GM20000 (cell line): ENCODE measurements around the gene CMIP.
A peak's percentile ranks its signal among the peaks of the same experiment; 100 is the strongest.

Experiments used
- DNase-seq: peaks from one replicate; pipeline ENCODE4 v3.0.0; 2012; ENCODE audit warnings: low spot score
- CTCF ChIP-seq: IDR thresholded peaks from 2 replicates; pipeline ENCODE4 v1.5.1; 2012; ENCODE audit warnings: mild to moderate bottlenecking, control low read depth; ENCODE audit errors: extremely low read depth, missing control alignments

Gene CMIP

DNA sequence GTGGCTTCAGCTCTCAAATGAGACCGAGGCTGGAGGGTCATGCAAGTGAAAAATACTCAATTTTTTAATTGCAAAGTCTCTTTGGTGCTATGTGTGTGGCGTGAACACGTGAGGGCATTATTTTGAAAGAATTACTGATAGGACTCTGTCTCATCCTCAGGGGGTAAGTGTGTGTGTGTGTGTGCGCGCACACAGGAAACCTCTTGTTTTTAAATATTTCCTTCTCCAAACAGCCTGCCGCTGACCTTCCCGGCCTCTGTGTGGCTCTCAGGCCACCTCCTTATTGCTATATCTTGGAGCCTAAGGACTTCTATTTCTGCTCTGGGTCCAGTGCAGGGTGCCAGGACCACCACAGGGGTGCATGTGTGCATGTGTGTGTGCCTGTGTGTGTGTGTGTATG lies 99.7 kb downstream of the CMIP start:
- TF ChIP-seq CTCF, result no peak
- no peak for DNase-seq

DNA sequence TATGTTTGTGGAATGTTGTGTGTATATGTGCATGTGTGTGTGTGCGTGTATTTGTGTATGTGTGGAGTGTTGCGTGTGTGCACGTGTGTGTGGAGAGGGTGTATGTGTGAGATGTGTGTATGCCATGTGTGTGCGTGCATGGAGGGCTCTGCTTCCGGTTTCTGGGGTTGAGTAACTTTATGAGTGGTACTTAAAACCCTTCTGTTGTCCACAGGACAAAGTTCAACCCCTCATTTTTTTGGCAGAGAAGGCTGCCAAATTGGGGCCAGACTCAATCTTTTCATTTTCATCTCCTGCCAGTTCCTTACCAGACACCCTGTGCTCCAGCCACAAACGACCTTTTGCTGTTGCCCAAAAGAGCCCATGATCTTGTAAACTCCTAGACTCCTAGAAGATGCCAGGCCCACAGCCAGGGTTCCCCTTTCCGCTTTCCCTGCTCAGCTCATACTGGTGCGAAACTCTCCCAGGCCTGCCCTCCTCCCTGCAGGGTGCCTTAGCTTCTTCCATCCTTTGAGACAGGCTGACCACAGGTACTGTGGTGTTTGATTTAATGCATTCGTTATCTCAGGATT lies 100.2 kb downstream of the CMIP start:
- TF ChIP-seq CTCF, result no peak
- DNase-seq, result peak; percentile 51

GRCh38 chr16:81545470-81546250 lies 101.1 kb downstream of the CMIP start:
- TF ChIP-seq CTCF, result no peak
- DNase-seq, result no peak

DNA sequence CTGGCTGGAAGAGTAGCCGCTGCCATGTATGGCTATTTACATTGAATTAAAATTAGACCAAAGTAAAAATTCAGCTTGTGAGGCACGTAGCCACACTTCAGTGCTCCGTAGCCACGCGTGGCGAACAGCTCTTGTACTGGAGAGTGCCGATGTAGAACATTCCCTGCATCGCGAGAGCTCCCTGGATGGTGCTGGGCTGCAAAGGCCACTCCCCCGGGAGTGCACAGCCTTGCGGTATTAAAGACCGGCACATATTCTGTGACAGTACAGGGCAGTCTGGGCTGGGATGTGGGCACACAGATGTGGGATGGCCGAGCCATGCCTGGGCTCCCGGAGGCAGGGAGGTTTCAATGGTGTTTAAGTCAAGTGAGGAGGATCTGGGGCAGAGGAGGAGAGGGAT lies 102.2 kb downstream of the CMIP start:
- no peak for DNase-seq
- no peak for TF ChIP-seq CTCF

DNA sequence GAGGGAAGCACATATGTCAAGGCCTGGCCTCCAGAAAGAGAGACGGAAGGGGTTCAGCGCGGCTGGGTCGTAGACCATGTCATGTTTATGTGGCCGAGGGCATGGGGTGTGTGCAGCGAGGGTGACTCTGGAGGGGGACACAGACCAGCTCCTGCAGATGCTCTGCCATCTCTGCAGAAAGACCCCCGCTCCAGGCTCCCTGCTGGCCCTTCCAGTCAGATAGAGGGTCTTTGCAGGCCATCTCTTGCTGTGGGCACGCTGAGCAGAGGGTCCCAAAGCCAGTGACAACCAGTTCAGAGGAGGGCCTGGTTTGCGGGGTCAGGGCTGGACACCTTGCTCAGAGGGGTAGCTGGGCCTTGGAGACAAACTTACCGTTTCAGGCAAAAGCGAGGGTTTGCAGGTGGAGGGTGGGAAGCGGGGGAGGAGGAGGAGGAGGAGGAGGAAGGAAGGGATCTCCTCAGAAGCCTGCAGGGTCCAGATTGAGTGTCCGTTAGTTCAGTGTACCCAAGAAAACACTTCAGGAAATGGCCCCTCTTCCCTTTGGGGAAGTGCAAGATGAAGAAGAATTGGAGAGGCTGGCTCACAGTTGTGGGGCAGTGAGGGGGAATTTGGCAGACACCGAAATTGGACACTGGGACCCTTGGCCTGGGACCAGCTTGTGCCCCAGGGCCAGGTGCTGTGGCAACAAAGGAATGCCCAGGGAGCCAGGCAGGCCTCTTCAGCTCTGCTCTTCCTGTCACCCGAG lies 102.8 kb downstream of the CMIP start:
- DNase-seq, result no peak
- TF ChIP-seq CTCF, result no peak

GRCh38 chr16:81547939-81548216 lies 103.3 kb downstream of the CMIP start:
- DNase-seq, result no peak
- TF ChIP-seq CTCF, result no peak

GRCh38 chr16:81548551-81548875 lies 103.9 kb downstream of the CMIP start:
- DNase-seq, result no peak
- TF ChIP-seq CTCF, result no peak
